OCI-LY7 (cell line): ENCODE results near the gene TBL1Y. TPM values are rescaled to one million over a fixed set of nuclear protein-coding genes. Genes with fewer than 3 reads are reported as not detected.
"Not testable (repeated sequence)": the region's sequence is repeated elsewhere in the genome, so short reads cannot be mapped to it uniquely, and the experiment has no call there.

Source experiments
- BruUV-seq: library from RNA; stranded (reverse); fragments of 400-500 nt; replicated peaks from 2 replicates; lab custom pipeline; 2021; lab: Mats Ljungman, UMichigan
- CTCF ChIA-PET: fragments of 300-600 bp; sonication (Branson Sonifier 250); formaldehyde crosslinking; loops from one replicate; lab custom pipeline; 2022; ENCODE audit warnings: antibody characterized with exemption; ENCODE audit not compliant: unreplicated experiment; lab: Charles Lee
- POLR2A ChIA-PET: fragments of 300-600 bp; sonication (Branson Sonifier 250); formaldehyde crosslinking; loops from one replicate; lab custom pipeline; 2022; ENCODE audit warnings: antibody characterized with exemption; lab: Charles Lee
- DNase-seq: peaks from one replicate; pipeline ENCODE4 v3.0.0-alpha.2; 2015; ENCODE audit warnings: low spot score
- H2AFZ ChIP-seq: fragments of 200-600 bp; sonication (generic), shearing (Covaris generic); 2 replicates; pipeline ENCODE4 v1.6.1; 2014; ENCODE audit warnings: mild to moderate bottlenecking, antibody characterized with exemption, low read length, moderate library complexity
- H3K27ac ChIP-seq: fragments of 200-600 bp; sonication (generic); 2 replicates; pipeline ENCODE4 v1.5.1; 2014; ENCODE audit warnings: mixed run types, low read depth, mild to moderate bottlenecking, moderate library complexity, low read length, inconsistent platforms; ENCODE audit not compliant: poor library complexity, severe bottlenecking
- H3K36me3 ChIP-seq: fragments of 200-600 bp; sonication (generic); 2 replicates; pipeline ENCODE4 v1.6.1; 2014; ENCODE audit warnings: mild to moderate bottlenecking, antibody characterized with exemption, low read length, moderate library complexity, mixed read lengths; ENCODE audit not compliant: insufficient read depth
- H3K4me1 ChIP-seq: fragments of 200-600 bp; sonication (generic); 2 replicates; pipeline ENCODE4 v1.5.1; 2014; ENCODE audit warnings: mild to moderate bottlenecking, low read length; ENCODE audit not compliant: insufficient read depth, poor library complexity, severe bottlenecking
- H3K4me2 ChIP-seq: fragments of 200-600 bp; sonication (generic); 2 replicates; pipeline ENCODE4 v1.6.1; 2014; ENCODE audit warnings: mild to moderate bottlenecking, low read length
- H3K4me3 ChIP-seq: fragments of 200-600 bp; sonication (generic); 2 replicates; pipeline ENCODE4 v1.5.1; 2014; ENCODE audit warnings: mild to moderate bottlenecking, low read depth, low read length; ENCODE audit not compliant: poor library complexity, severe bottlenecking
- H3K79me2 ChIP-seq: fragments of 200-600 bp; sonication (generic); 2 replicates; pipeline ENCODE4 v1.6.1; 2016; ENCODE audit warnings: low read depth, mild to moderate bottlenecking, low read length, moderate library complexity, mixed read lengths; ENCODE audit not compliant: insufficient read depth
- H3K9me2 ChIP-seq: fragments of 200-600 bp; sonication (generic); 2 replicates; pipeline ENCODE4 v1.6.1; 2016; ENCODE audit warnings: mild to moderate bottlenecking, low read length, mixed read lengths; ENCODE audit not compliant: insufficient read depth
- H3K9me3 ChIP-seq: fragments of 200-600 bp; sonication (generic); 2 replicates; pipeline ENCODE4 v1.6.1; 2014; ENCODE audit warnings: mild to moderate bottlenecking, mixed run types, low read length, mixed read lengths
- H4K20me1 ChIP-seq: fragments of 200-600 bp; sonication (generic); 2 replicates; pipeline ENCODE4 v1.6.1; 2014; ENCODE audit warnings: mild to moderate bottlenecking, antibody characterized with exemption, low read length, moderate library complexity, mixed read lengths; ENCODE audit not compliant: insufficient read depth
- CTCF ChIP-seq: fragments of 200-600 bp; sonication (generic); conservative IDR thresholded peaks from 2 replicates; pipeline ENCODE4 v1.5.1; 2014; ENCODE audit warnings: mild to moderate bottlenecking, antibody characterized with exemption, low read length, moderate library complexity, mixed read lengths
- EZH2phosphoT487 ChIP-seq: fragments of 200-600 bp; sonication (generic); IDR thresholded peaks from 2 replicates; pipeline ENCODE4 v1.6.1; 2018; ENCODE audit warnings: low read depth, borderline replicate concordance, mild to moderate bottlenecking, mixed run types, antibody characterized with exemption, low read length, moderate library complexity, mixed read lengths
- intact Hi-C: fragments of 100-400 bp; cut with micrococcal nuclease; formaldehyde crosslinking; loops from one replicate; pipeline ENCODE4 v1.10.0; 2022; ENCODE audit not compliant: unreplicated experiment
- total RNA-seq, 2 experiments: library from RNA; depleted of rRNA in 1 of 2; stranded (reverse); fragments of >200 nt in 1 of 2; shearing (Covaris generic) in 1 of 2; gene quantifications; 2 replicates each; pipeline ENCODE4 v1.2.3, GENCODE V29; 2014 to 2022

The TBL1Y gene
- total RNA-seq, 2 experiments from 2014 or later: 16.3 to 20.3 TPM

- Histone ChIP-seq H3K4me2 (no peak overlapping the region), H3K4me1 (peaks cover 20% of the 10 kb centered on the region), H3K36me3 (no peaks in the 10 kb centered on the region), H3K27ac (no peak overlapping the region), H3K9me3 (no peaks in the 10 kb centered on the region), H2AFZ (no peak overlapping the region), H4K20me1 (no peaks in the 10 kb centered on the region), H3K4me3 (no peak overlapping the region), H3K9me2 (no peaks in the 10 kb centered on the region), H3K79me2 (no peaks in the 10 kb centered on the region)
- BruUV-seq: no TSS peak
- CTCF ChIA-PET: no interaction called here
- POLR2A ChIA-PET: no interaction called here
- TF ChIP-seq CTCF (no peak), EZH2phosphoT487 (no peak)
- intact Hi-C loops: no loop called here
- no peak for DNase-seq
Measured at GRCh38 chrY:7056886-7057285, 146.4 kb downstream of the TBL1Y start.

- TF ChIP-seq EZH2phosphoT487 (no peak), CTCF (no peak)
- no peak for DNase-seq
- Histone ChIP-seq H3K79me2 (no peaks in the 10 kb centered on the region), H3K9me2 (no peaks in the 10 kb centered on the region), H3K36me3 (peaks cover 10% of the 10 kb centered on the region; the same call in 1 of the 2 replicates), H3K27ac (no peak overlapping the region), H3K4me2 (no peak overlapping the region), H3K9me3 (no peaks in the 10 kb centered on the region), H4K20me1 (no peaks in the 10 kb centered on the region), H3K4me1 (no peaks in the 10 kb centered on the region), H3K4me3 (no peak overlapping the region), H2AFZ (no peak overlapping the region)
- intact Hi-C loops: no loop called here
- BruUV-seq: no TSS peak
- CTCF ChIA-PET: no interaction called here
- POLR2A ChIA-PET: interaction anchor here (0.8 kb wide), 1 partner anchor 20 kb away, joined by 3 read pairs; no protein-coding TSS in a partner anchor
Measured at GRCh38 chrY:7078725-7079124, 168.2 kb downstream of the TBL1Y start.

GRCh38 chrY:7080548-7080947 is 170.1 kb downstream of the TBL1Y start:
- H3K79me2 ChIP-seq, BruUV-seq: not testable (repeated sequence)

More at GRCh38 chrY:7080548-7080947, 170.1 kb downstream of the TBL1Y start:
- H3K9me3 ChIP-seq, H3K4me2 ChIP-seq, H3K4me3 ChIP-seq, H4K20me1 ChIP-seq, H3K9me2 ChIP-seq, CTCF ChIA-PET, H2AFZ ChIP-seq, H3K36me3 ChIP-seq, intact Hi-C loops, H3K27ac ChIP-seq, H3K4me1 ChIP-seq, DNase-seq: not testable (repeated sequence)
- POLR2A ChIA-PET: interaction anchor here (0.8 kb wide), 1 partner anchor 19 kb away, joined by 3 read pairs; no protein-coding TSS in a partner anchor
